Spleen (tissue), 7 donors: ENCODE data around the gene P2RX7.

Source experiments
- POLR2A ChIP-seq, 3 donors: fragments of 450-650 bp; IDR thresholded peaks; one replicate each; pipeline ENCODE4 v1.5.1; 2017; ENCODE audit warnings: antibody characterized with exemption in 3 of 3, mild to moderate bottlenecking in 1 of 3
- TF ChIP-seq, protein P1 (sequence below), 11 experiments: fragments of 200-600 bp in 7 of 11; fragments of 450-650 bp in 4 of 11; sonication (generic) in 4 of 11; IDR thresholded peaks in 8 of 11; conservative IDR thresholded peaks in 3 of 11; 1 replicate in 7 of 11; 2 replicates in 4 of 11; pipeline versions ENCODE4 v1.4.0 to v1.8.0; 2016 to 2021; ENCODE audit warnings: antibody characterized with exemption in 11 of 11, inconsistent platforms in 4 of 11, mild to moderate bottlenecking in 1 of 11
- donor health status: DM: no; HTN: no; CAD: no; lungs with moderate emphysema.
- donor health status: DM: no; HTN: no; CAD: no.
- donor health status: DM: no; HTN: no; CAD: no.

DNA sequence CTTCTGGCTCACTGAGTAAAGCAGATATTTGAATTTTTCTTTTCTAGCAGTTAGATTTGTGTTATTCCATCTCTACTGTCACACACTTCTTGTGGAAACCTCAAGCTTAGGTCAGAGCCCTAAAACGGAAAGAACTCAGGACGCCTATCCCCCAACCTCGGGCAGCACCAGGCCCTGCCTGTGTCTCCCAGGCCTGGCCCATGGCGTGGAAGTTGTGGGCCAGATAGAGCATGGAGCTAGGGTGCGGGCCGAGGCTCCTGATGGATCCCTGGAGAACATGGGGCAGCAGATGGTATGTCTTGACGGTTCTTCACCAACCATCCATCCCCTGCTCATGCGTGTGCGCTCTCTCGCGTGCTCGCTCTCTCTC, 97.8 kb downstream of the P2RX7 start:
- TF ChIP-seq, protein P1, sequence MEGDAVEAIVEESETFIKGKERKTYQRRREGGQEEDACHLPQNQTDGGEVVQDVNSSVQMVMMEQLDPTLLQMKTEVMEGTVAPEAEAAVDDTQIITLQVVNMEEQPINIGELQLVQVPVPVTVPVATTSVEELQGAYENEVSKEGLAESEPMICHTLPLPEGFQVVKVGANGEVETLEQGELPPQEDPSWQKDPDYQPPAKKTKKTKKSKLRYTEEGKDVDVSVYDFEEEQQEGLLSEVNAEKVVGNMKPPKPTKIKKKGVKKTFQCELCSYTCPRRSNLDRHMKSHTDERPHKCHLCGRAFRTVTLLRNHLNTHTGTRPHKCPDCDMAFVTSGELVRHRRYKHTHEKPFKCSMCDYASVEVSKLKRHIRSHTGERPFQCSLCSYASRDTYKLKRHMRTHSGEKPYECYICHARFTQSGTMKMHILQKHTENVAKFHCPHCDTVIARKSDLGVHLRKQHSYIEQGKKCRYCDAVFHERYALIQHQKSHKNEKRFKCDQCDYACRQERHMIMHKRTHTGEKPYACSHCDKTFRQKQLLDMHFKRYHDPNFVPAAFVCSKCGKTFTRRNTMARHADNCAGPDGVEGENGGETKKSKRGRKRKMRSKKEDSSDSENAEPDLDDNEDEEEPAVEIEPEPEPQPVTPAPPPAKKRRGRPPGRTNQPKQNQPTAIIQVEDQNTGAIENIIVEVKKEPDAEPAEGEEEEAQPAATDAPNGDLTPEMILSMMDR (IDR thresholded peaks at IDR 0.05 in 8 of 11, conservative IDR thresholded peaks at IDR 0.05 in 3 of 11): peak in 6 of 11 experiments; percentile 2 to 54 (median 28)
- TF ChIP-seq POLR2A (IDR thresholded peaks at IDR 0.05): no peak
